Natural killer cell (primary cell): Measurements from ENCODE around the gene MSRB2. TPM values are rescaled to one million over a fixed set of nuclear protein-coding genes. Genes with fewer than 3 reads are reported as not detected.

Source experiments
- ATAC-seq, 3 donors: fragments of 150-1000 bp in 2 of 3; fragments of 200-7000 bp in 1 of 3; cut with Tn5 transposase; 1 replicate in 1 of 3; 2 replicates in 2 of 3; pipeline ENCODE4 v1.10.0; 2021; ENCODE audit warnings: mild to moderate bottlenecking in 2 of 3, moderate library complexity in 2 of 3
- DNase-seq, 2 donors: peaks; one replicate each; pipeline versions ENCODE4 v3.0.0 to v3.0.0-alpha.2; 2013 to 2021; ENCODE audit warnings: mixed read lengths in 1 of 2
- H3K27ac ChIP-seq: one replicate; pipeline ENCODE4 v1.5.1; 2013; ENCODE audit warnings: mild to moderate bottlenecking, low read length
- H3K27me3 ChIP-seq: one replicate; pipeline ENCODE4 v1.6.1; 2013; ENCODE audit warnings: low read length; ENCODE audit not compliant: control insufficient read depth, insufficient read depth
- H3K36me3 ChIP-seq: one replicate; pipeline ENCODE4 v1.6.1; 2013; ENCODE audit warnings: low read length; ENCODE audit not compliant: control insufficient read depth, insufficient read depth
- H3K4me1 ChIP-seq: one replicate; pipeline ENCODE4 v1.6.1; 2013; ENCODE audit warnings: low read length; ENCODE audit not compliant: control insufficient read depth, insufficient read depth
- H3K4me3 ChIP-seq: one replicate; pipeline ENCODE4 v1.5.1; 2013; ENCODE audit warnings: low read length
- H3K9me3 ChIP-seq: one replicate; pipeline ENCODE4 v1.6.1; 2013; ENCODE audit warnings: low read length; ENCODE audit not compliant: control insufficient read depth, insufficient read depth
- H3K27ac Mint-ChIP-seq, 2 donors: one replicate each; pipeline ENCODE4 v1.8.0; 2022; ENCODE audit warnings: mild to moderate bottlenecking in 2 of 2, mixed read lengths in 2 of 2, moderate library complexity in 1 of 2
- H3K27me3 Mint-ChIP-seq, 2 donors: one replicate each; pipeline ENCODE4 v1.8.0; 2022; ENCODE audit warnings: low read depth in 2 of 2, mixed read lengths in 2 of 2
- H3K36me3 Mint-ChIP-seq: one replicate; pipeline ENCODE4 v1.8.0; 2022; ENCODE audit warnings: mixed read lengths
- H3K4me1 Mint-ChIP-seq, 2 donors: one replicate each; pipeline ENCODE4 v1.8.0; 2022; ENCODE audit warnings: mixed read lengths in 2 of 2
- H3K4me3 Mint-ChIP-seq: one replicate; pipeline ENCODE4 v1.8.0; 2022; ENCODE audit warnings: mild to moderate bottlenecking, moderate library complexity, mixed read lengths
- H3K9me3 Mint-ChIP-seq, 2 donors: one replicate each; pipeline ENCODE4 v1.8.0; 2022; ENCODE audit warnings: mixed read lengths in 2 of 2
- WGBS: methylation state at CpG from one replicate; pipeline ENCODE4 v1.1.7; 2013; ENCODE audit warnings: missing lambda C conversion rate; ENCODE audit not compliant: insufficient coverage; 5-methylcytosine and 5-hydroxymethylcytosine counted together
- intact Hi-C: fragments of 100-400 bp; cut with micrococcal nuclease; formaldehyde crosslinking; loops from one replicate; pipeline ENCODE4 v1.14.2; 2022
- total RNA-seq, 4 donors: library from RNA; stranded (reverse); fragments of 120-200 nt in 1 of 4; gene quantifications; one replicate each; pipeline versions ENCODE4 v1.2.3 to v1.2.4, GENCODE V29; 2013 to 2022
- TF ChIP-seq, protein P1 (sequence below): fragments of 200-600 bp; IDR thresholded peaks from one replicate; pipeline ENCODE4 v1.8.0; 2022; ENCODE audit warnings: antibody characterized with exemption

The MSRB2 gene
- total RNA-seq, 3 donors from 2014 or later (not counting 1 experiment from before 2014, with no cell fraction given): 3.3 to 5.6 (median 3.8) TPM

DNA sequence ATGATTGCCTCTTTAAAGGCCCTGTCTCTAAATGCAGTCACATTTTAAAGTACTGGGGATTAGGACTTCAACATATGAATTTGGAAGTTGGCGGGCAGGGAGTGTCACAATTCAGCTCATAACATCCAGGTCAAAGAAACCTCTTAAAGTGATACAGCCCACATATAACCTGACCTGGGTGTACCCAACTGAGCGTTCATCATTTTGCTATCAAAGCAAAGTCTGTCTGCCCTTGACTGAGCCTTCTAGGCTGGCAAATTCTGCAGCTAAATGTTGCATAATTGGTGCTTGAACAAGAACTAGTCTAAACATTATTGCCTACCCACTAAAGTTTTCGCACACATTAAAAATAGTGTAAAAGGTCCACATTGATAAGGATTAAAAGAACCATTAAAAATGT, 3.7 kb downstream of the MSRB2 start:
- Mint-ChIP-seq H3K4me1 (peaks cover 16 to 34% of the 10 kb centered on the region in 2 donors), H3K4me3 (no peak overlapping the region), H3K27me3 (no peaks in the 10 kb centered on the region), H3K9me3 (no peaks in the 10 kb centered on the region), H3K36me3 (no peaks in the 10 kb centered on the region), H3K27ac (no peak overlapping the region)
- H3K27ac ChIP-seq: no peak overlapping the region
- DNase-seq: no peak
- no peak overlapping the region for H3K4me3 ChIP-seq
- WGBS: 98% methylated on average over 2 of the region's 3 CpGs
- TF ChIP-seq, protein P1, sequence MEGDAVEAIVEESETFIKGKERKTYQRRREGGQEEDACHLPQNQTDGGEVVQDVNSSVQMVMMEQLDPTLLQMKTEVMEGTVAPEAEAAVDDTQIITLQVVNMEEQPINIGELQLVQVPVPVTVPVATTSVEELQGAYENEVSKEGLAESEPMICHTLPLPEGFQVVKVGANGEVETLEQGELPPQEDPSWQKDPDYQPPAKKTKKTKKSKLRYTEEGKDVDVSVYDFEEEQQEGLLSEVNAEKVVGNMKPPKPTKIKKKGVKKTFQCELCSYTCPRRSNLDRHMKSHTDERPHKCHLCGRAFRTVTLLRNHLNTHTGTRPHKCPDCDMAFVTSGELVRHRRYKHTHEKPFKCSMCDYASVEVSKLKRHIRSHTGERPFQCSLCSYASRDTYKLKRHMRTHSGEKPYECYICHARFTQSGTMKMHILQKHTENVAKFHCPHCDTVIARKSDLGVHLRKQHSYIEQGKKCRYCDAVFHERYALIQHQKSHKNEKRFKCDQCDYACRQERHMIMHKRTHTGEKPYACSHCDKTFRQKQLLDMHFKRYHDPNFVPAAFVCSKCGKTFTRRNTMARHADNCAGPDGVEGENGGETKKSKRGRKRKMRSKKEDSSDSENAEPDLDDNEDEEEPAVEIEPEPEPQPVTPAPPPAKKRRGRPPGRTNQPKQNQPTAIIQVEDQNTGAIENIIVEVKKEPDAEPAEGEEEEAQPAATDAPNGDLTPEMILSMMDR: no peak
- no peaks in the 10 kb centered on the region for H3K9me3 ChIP-seq
- no peaks in the 10 kb centered on the region for H3K27me3 ChIP-seq
- no peaks in the 10 kb centered on the region for H3K36me3 ChIP-seq
- no peak for ATAC-seq
- H3K4me1 ChIP-seq: peaks cover 13% of the 10 kb centered on the region
- intact Hi-C loops: no loop called here

DNA sequence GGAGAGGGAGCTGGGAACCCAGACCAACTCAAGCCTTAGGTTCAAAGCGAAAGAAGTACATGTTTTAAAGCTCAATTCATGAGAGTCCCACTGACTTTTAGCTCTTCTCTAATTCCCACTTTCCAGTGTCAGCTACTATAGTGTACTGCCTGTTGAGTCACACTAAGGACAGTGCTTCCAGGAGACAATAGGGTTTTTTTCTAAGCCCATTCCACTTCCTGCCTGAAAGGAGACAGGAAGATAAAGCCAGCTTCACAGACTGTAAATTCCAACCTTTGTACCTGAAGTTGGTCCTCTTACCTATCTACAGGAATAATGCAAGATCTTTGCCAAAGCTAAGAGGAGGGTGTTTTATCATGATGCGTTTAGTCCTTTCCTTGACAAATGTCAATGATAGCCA, 4.4 kb downstream of the MSRB2 start:
- Histone ChIP-seq H3K27ac (no peak overlapping the region), H3K9me3 (no peaks in the 10 kb centered on the region), H3K4me3 (no peak overlapping the region), H3K27me3 (no peaks in the 10 kb centered on the region), H3K4me1 (peaks cover 13% of the 10 kb centered on the region), H3K36me3 (no peaks in the 10 kb centered on the region)
- intact Hi-C loops: no loop called here
- peaks cover under 1% of the 10 kb centered on the region for H3K36me3 Mint-ChIP-seq
- H3K4me1 Mint-ChIP-seq: peaks cover 16 to 27% of the 10 kb centered on the region in 2 donors
- DNase-seq (no peak), ATAC-seq (no peak)
- no peak overlapping the region for H3K27ac Mint-ChIP-seq
- no peaks in the 10 kb centered on the region for H3K27me3 Mint-ChIP-seq
- TF ChIP-seq, protein P1: no peak
- H3K9me3 Mint-ChIP-seq: no peaks in the 10 kb centered on the region
- 100% methylated on average over 2 of the region's 2 CpGs for WGBS
- no peak overlapping the region for H3K4me3 Mint-ChIP-seq

DNA sequence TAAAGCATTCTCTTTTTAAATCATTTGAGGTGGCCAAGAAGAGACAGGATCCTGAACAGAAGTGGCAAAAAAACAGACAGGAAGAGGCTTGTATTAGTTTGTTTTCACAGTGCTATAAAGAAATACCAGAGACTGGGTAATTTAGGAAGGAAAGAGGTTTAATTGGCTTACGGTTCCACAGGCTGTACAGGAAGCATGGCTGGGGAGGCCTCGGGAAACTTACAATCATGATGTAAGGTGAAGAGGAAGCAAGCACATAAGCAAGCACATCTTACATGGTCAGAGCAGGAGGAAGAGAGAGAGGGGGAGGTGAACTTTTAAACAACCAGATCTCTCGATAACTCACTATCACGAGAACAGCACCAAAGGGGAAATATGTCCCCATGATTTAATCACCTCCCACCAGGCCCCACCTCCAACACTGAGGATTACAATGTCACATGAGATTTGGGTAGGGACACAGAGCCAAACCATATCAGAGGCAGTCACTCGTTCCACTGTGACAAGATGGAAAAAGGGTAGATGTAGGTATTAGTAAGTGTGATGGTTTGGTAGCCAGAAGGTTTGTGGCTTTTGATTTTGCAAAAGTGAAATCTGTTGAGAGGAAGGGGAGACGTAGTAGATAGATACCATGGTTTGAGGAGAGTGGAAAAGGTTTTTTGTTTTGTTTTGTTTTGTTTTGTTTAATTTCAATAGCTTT, 5.1 kb downstream of the MSRB2 start:
- H3K4me1 Mint-ChIP-seq: peaks cover 16 to 21% of the 10 kb centered on the region in 2 donors
- no peaks in the 10 kb centered on the region for H3K27me3 Mint-ChIP-seq
- intact Hi-C loops: no loop called here
- H3K27ac Mint-ChIP-seq: no peak overlapping the region
- peaks cover 8% of the 10 kb centered on the region for H3K36me3 Mint-ChIP-seq
- no peaks in the 10 kb centered on the region for H3K36me3 ChIP-seq
- H3K4me3 Mint-ChIP-seq: no peak overlapping the region
- H3K4me3 ChIP-seq: no peak overlapping the region
- no peaks in the 10 kb centered on the region for H3K27me3 ChIP-seq
- H3K27ac ChIP-seq: no peak overlapping the region
- ATAC-seq (no peak), DNase-seq (no peak)
- H3K9me3 ChIP-seq: no peaks in the 10 kb centered on the region
- 47% methylated on average over 4 of the region's 6 CpGs for WGBS
- no peaks in the 10 kb centered on the region for H3K9me3 Mint-ChIP-seq
- H3K4me1 ChIP-seq: peaks cover 13% of the 10 kb centered on the region
- TF ChIP-seq, protein P1: no peak
